Panc1 (cell line): ENCODE results near the gene COTL1. TPM values are rescaled to one million over a fixed set of nuclear protein-coding genes. Genes with fewer than 3 reads are reported as not detected.

Source experiments
- ATAC-seq: fragments of 200-7000 bp; cut with Tn5 transposase; 2 replicates; pipeline ENCODE4 v1.9.1; 2020; ENCODE audit warnings: mild to moderate bottlenecking, moderate library complexity
- BruUV-seq: library from RNA; stranded (reverse); fragments of 400-500 nt; replicated peaks from 2 replicates; lab custom pipeline; 2021; lab: Mats Ljungman, UMichigan
- CTCF ChIA-PET: fragments of 300-600 bp; sonication (Branson Sonifier 250); formaldehyde crosslinking; loops from one replicate; lab custom pipeline; 2022; ENCODE audit warnings: antibody characterized with exemption; lab: Charles Lee
- POLR2A ChIA-PET: fragments of 300-600 bp; sonication (Branson Sonifier 250); formaldehyde crosslinking; loops from one replicate; lab custom pipeline; 2022; ENCODE audit warnings: antibody characterized with exemption; lab: Charles Lee
- DNase-seq: peaks from one replicate; pipeline ENCODE4 v3.0.0-alpha.2; 2010; ENCODE audit warnings: low read depth, low spot score
- H3K27ac ChIP-seq: 2 replicates; pipeline ENCODE4 v1.5.1; 2011; ENCODE audit warnings: mild to moderate bottlenecking, low read length, inconsistent platforms
- H3K27me3 ChIP-seq: fragments of 200-500 bp; sonication (Bioruptor generic); 2 replicates; pipeline ENCODE4 v1.6.0; 2014; ENCODE audit warnings: low read length, inconsistent platforms; ENCODE audit not compliant: control insufficient read depth, insufficient read depth
- H3K36me3 ChIP-seq: fragments of 200-500 bp; sonication (Bioruptor generic); 2 replicates; pipeline ENCODE4 v1.5.1; 2014; ENCODE audit warnings: inconsistent platforms, mild to moderate bottlenecking, low read length, moderate library complexity; ENCODE audit not compliant: control insufficient read depth, insufficient read depth
- H3K4me1 ChIP-seq: 2 replicates; pipeline ENCODE4 v1.5.1; 2011; ENCODE audit warnings: inconsistent platforms, mild to moderate bottlenecking, low read length, moderate library complexity; ENCODE audit not compliant: control insufficient read depth, insufficient read depth
- H3K4me3 ChIP-seq, 2 experiments: 2 replicates each; pipeline ENCODE4 v1.5.1; 2011 to 2012; ENCODE audit warnings: low read depth in 2 of 2, low read length in 2 of 2, mild to moderate bottlenecking in 2 of 2, inconsistent platforms in 1 of 2, moderate library complexity in 1 of 2
- H3K9me3 ChIP-seq: fragments of 200-500 bp; sonication (Bioruptor generic); 2 replicates; pipeline ENCODE4 v1.5.1; 2014; ENCODE audit warnings: low read depth, mild to moderate bottlenecking, inconsistent platforms, low read length, moderate library complexity; ENCODE audit not compliant: control insufficient read depth, insufficient read depth
- CTCF ChIP-seq: fragments of 450-650 bp; IDR thresholded peaks from 2 replicates; pipeline ENCODE4 v1.5.1; 2017; ENCODE audit warnings: mild to moderate bottlenecking
- POLR2AphosphoS5 ChIP-seq: IDR thresholded peaks from 2 replicates; pipeline ENCODE4 v1.6.1; 2012; ENCODE audit warnings: mild to moderate bottlenecking, low read depth, low read length, moderate library complexity
- REST ChIP-seq, 2 experiments: IDR thresholded peaks; 2 replicates each; pipeline ENCODE4 v1.6.1; 2011 to 2012; ENCODE audit warnings: low read depth in 2 of 2, control low read depth in 1 of 2, low read length in 1 of 2, mild to moderate bottlenecking in 1 of 2, moderate library complexity in 1 of 2; ENCODE audit not compliant: insufficient read depth in 1 of 2
- SIN3A ChIP-seq: IDR thresholded peaks from 2 replicates; pipeline ENCODE4 v1.6.1; 2012; ENCODE audit warnings: low read depth, mild to moderate bottlenecking, low read length, moderate library complexity, borderline replicate concordance; ENCODE audit not compliant: insufficient read depth
- TCF7L2 ChIP-seq: IDR thresholded peaks from 2 replicates; pipeline ENCODE4 v1.6.1; 2011; ENCODE audit warnings: mild to moderate bottlenecking, low read depth, low read length, inconsistent platforms
- in situ Hi-C: cut with HindIII; loops from 2 replicates; pipeline ENCODE4 v1.10.0; 2016; ENCODE audit warnings: low sequenced_read_pairs, low pct_unique_long_range_greater_than_20kb
- intact Hi-C: fragments of 100-400 bp; cut with micrococcal nuclease; formaldehyde crosslinking; loops from one replicate; pipeline ENCODE4 v1.10.0; 2022; ENCODE audit not compliant: unreplicated experiment
- total RNA-seq: library from RNA; stranded (reverse); gene quantifications from one replicate; pipeline ENCODE4 v1.2.1, GENCODE V29; 2021; ENCODE audit not compliant: unreplicated experiment

COTL1 gene
- total RNA-seq, 1 experiment from 2014 or later: 302 TPM

GRCh38 chr16:84599521-84600202 is 18.2 kb downstream of the COTL1 start:
- BruUV-seq: no TSS peak
- intact Hi-C loops: no loop called here
- peak overlapping the region; percentile 68 for H3K27ac ChIP-seq
- 0 out of 2 replicates have a peak, but pooled peaks have one; percentile 4 for ATAC-seq
- no peak for DNase-seq
- in situ Hi-C loops: no loop called here
- no peaks in the 10 kb centered on the region for H3K36me3 ChIP-seq
- H3K4me3 ChIP-seq: peak overlapping the region in 1 of 2 experiments; percentile 11; a peak in 1 of 4 replicates
- ChIA-PET POLR2A (interaction anchor here (0.6 to 0.7 kb wide), 2 partner anchors 61 to 124 kb away, joined by 5 to 8 read pairs; no protein-coding TSS in a partner anchor), CTCF (interaction anchor here (0.7 to 0.9 kb wide), 2 partner anchors 21 to 25 kb away, joined by 3 to 7 read pairs; no protein-coding TSS in a partner anchor)
- no peaks in the 10 kb centered on the region for H3K27me3 ChIP-seq
- no peaks in the 10 kb centered on the region for H3K9me3 ChIP-seq
- no peak for TF ChIP-seq REST (IDR thresholded peaks at IDR 0.05; ENCODE audit: insufficient read depth in 1 of 2, low read depth in 2 of 2, low read length in 1 of 2)
- no peak for TF ChIP-seq SIN3A
- no peak for TF ChIP-seq POLR2AphosphoS5
- no peak for TF ChIP-seq TCF7L2
- no peak for TF ChIP-seq CTCF
- H3K4me1 ChIP-seq: peaks cover 46% of the 10 kb centered on the region

- no peak for TF ChIP-seq TCF7L2
- TF ChIP-seq POLR2AphosphoS5: no peak
- TF ChIP-seq REST (IDR thresholded peaks at IDR 0.05; ENCODE audit: insufficient read depth in 1 of 2, low read depth in 2 of 2, low read length in 1 of 2): no peak
- no peak for TF ChIP-seq CTCF
- H3K4me3 ChIP-seq: no peak overlapping the region
- H3K36me3 ChIP-seq: no peaks in the 10 kb centered on the region
- intact Hi-C loops: no loop called here
- H3K27me3 ChIP-seq: no peaks in the 10 kb centered on the region
- DNase-seq (no peak), ATAC-seq (no peak)
- no peaks in the 10 kb centered on the region for H3K9me3 ChIP-seq
- ChIA-PET POLR2A (no interaction called here), CTCF (no interaction called here)
- peaks cover 42% of the 10 kb centered on the region for H3K4me1 ChIP-seq
- BruUV-seq: no TSS peak
- no peak overlapping the region for H3K27ac ChIP-seq
- in situ Hi-C loops: no loop called here
These were observed 19.5 kb downstream of the COTL1 start for GRCh38 chr16:84598360-84598759.
